SU-DHL-6 (cell line): Measurements from ENCODE around the gene MAD2L1.

Experiments
- H2AFZ ChIP-seq: fragments of 200-600 bp; sonication (generic); 2 replicates; pipeline ENCODE4 v1.6.1; 2014; ENCODE audit warnings: low read depth, mild to moderate bottlenecking, moderate library complexity, mixed read lengths, antibody characterized with exemption, low read length; ENCODE audit not compliant: severe bottlenecking
- H3F3A ChIP-seq: fragments of 200-600 bp; shearing (Covaris generic); 2 replicates; pipeline ENCODE4 v1.6.0; 2016; ENCODE audit warnings: antibody characterized with exemption, mild to moderate bottlenecking; ENCODE audit not compliant: insufficient read depth
- H3K27ac ChIP-seq: fragments of 200-600 bp; sonication (generic); 2 replicates; pipeline ENCODE4 v1.5.1; 2016; ENCODE audit warnings: low read depth, mild to moderate bottlenecking, low read length, moderate library complexity, mixed read lengths
- H3K27me3 ChIP-seq: fragments of 200-600 bp; sonication (generic), shearing (Covaris generic); 2 replicates; pipeline ENCODE4 v1.6.0; 2014; ENCODE audit warnings: mild to moderate bottlenecking, low read length
- H3K36me3 ChIP-seq: fragments of 200-600 bp; sonication (generic); 2 replicates; pipeline ENCODE4 v1.6.1; 2014; ENCODE audit warnings: mild to moderate bottlenecking, low read length, mixed read lengths
- H3K4me2 ChIP-seq: fragments of 300-600, 200-600 bp; shearing (Covaris generic), sonication (generic); 2 replicates; pipeline ENCODE4 v1.6.0; 2014; ENCODE audit warnings: low read length, low read depth, mild to moderate bottlenecking; ENCODE audit not compliant: poor library complexity, severe bottlenecking
- H3K4me3 ChIP-seq: fragments of 200-600 bp; sonication (generic); 2 replicates; pipeline ENCODE4 v1.5.1; 2014; ENCODE audit warnings: antibody characterized with exemption, low read length, mild to moderate bottlenecking, mixed read lengths; ENCODE audit not compliant: insufficient read depth, poor library complexity, severe bottlenecking
- H3K79me2 ChIP-seq: fragments of 200-600 bp; sonication (generic); 2 replicates; pipeline ENCODE4 v1.6.1; 2014; ENCODE audit warnings: mild to moderate bottlenecking, low read length, moderate library complexity; ENCODE audit not compliant: insufficient read depth
- H3K9ac ChIP-seq: fragments of 200-600 bp; sonication (generic); 2 replicates; pipeline ENCODE4 v1.7.0; 2014; ENCODE audit warnings: mild to moderate bottlenecking, low read length
- H3K9me2 ChIP-seq: fragments of 200-600 bp; sonication (generic); replicated peaks from 2 replicates; pipeline ENCODE4 v1.6.1; 2014; ENCODE audit warnings: low read length; ENCODE audit not compliant: insufficient read depth
- H3K9me3 ChIP-seq: fragments of 200-600 bp; sonication (generic); 2 replicates; pipeline ENCODE4 v1.6.1; 2014; ENCODE audit warnings: low read length, mixed read lengths; ENCODE audit not compliant: insufficient read depth
- H4K20me1 ChIP-seq: fragments of 200-600 bp; sonication (generic); 2 replicates; pipeline ENCODE4 v1.6.1; 2014; ENCODE audit warnings: low read depth, mild to moderate bottlenecking, antibody characterized with exemption, low read length, moderate library complexity, mixed read lengths
- CTCF ChIP-seq: fragments of 200-600 bp; sonication (generic); IDR thresholded peaks from one replicate; pipeline ENCODE4 v1.5.1; 2017; ENCODE audit warnings: antibody characterized with exemption, mild to moderate bottlenecking, low read length, moderate library complexity; ENCODE audit not compliant: insufficient read depth, poor library complexity, severe bottlenecking
- EZH2phosphoT487 ChIP-seq: fragments of 200-600 bp; sonication (generic), shearing (Covaris generic); conservative IDR thresholded peaks from 2 replicates; pipeline ENCODE4 v1.6.1; 2018; ENCODE audit warnings: mild to moderate bottlenecking, antibody characterized with exemption, low read length, moderate library complexity, mixed read lengths

Gene MAD2L1

GRCh38 chr4:120078216-120078615 is 11.6 kb upstream of the MAD2L1 start:
- no peaks in the 10 kb centered on the region for H3K9me2 ChIP-seq
- no peaks in the 10 kb centered on the region for H3K9me3 ChIP-seq
- no peaks in the 10 kb centered on the region for H3K27me3 ChIP-seq
- no peaks in the 10 kb centered on the region for H3K36me3 ChIP-seq
- TF ChIP-seq EZH2phosphoT487 (no peak), CTCF (no peak)
- H3K27ac ChIP-seq: no peak overlapping the region
- no peaks in the 10 kb centered on the region for H3K79me2 ChIP-seq
- H3K4me3 ChIP-seq: no peak overlapping the region
- no peak overlapping the region for H3K4me2 ChIP-seq
- H4K20me1 ChIP-seq: no peaks in the 10 kb centered on the region
- H3F3A ChIP-seq: no peaks in the 10 kb centered on the region
- no peak overlapping the region for H2AFZ ChIP-seq
- no peak overlapping the region for H3K9ac ChIP-seq

- H3K27ac ChIP-seq: no peak overlapping the region
- no peaks in the 10 kb centered on the region for H3K36me3 ChIP-seq
- H3K9ac ChIP-seq: no peak overlapping the region
- no peaks in the 10 kb centered on the region; the same call in 1 of the 2 replicates for H3F3A ChIP-seq
- no peak overlapping the region for H3K4me3 ChIP-seq
- no peaks in the 10 kb centered on the region for H3K9me2 ChIP-seq
- no peak for TF ChIP-seq EZH2phosphoT487
- TF ChIP-seq CTCF: no peak
- peak overlapping the region; percentile 10 for H3K4me2 ChIP-seq
- H4K20me1 ChIP-seq: no peaks in the 10 kb centered on the region
- peaks cover 20% of the 10 kb centered on the region for H3K79me2 ChIP-seq
- no peak overlapping the region for H2AFZ ChIP-seq
- no peaks in the 10 kb centered on the region for H3K9me3 ChIP-seq
- H3K27me3 ChIP-seq: no peaks in the 10 kb centered on the region
Observed at GRCh38 chr4:120071192-120071795, 4.6 kb upstream of the MAD2L1 start.

GRCh38 chr4:120070196-120070595 is 3.5 kb upstream of the MAD2L1 start:
- no peak overlapping the region for H2AFZ ChIP-seq
- no peaks in the 10 kb centered on the region for H3K9me3 ChIP-seq
- no peak overlapping the region for H3K4me3 ChIP-seq
- H3K27me3 ChIP-seq: no peaks in the 10 kb centered on the region
- no peaks in the 10 kb centered on the region for H3K9me2 ChIP-seq
- no peak overlapping the region for H3K27ac ChIP-seq
- no peaks in the 10 kb centered on the region; the same call in 1 of the 2 replicates for H3F3A ChIP-seq
- TF ChIP-seq CTCF: no peak
- no peak for TF ChIP-seq EZH2phosphoT487
- peaks cover 31% of the 10 kb centered on the region for H3K79me2 ChIP-seq
- no peak overlapping the region for H3K4me2 ChIP-seq
- H4K20me1 ChIP-seq: no peaks in the 10 kb centered on the region
- no peak overlapping the region for H3K9ac ChIP-seq
- H3K36me3 ChIP-seq: no peaks in the 10 kb centered on the region
